ENCODE measurements around the gene ABTB1. TPM values are rescaled to one million over a fixed set of nuclear protein-coding genes. Genes with fewer than 3 reads are reported as not detected.

ABTB1 gene
- total RNA-seq, 1 donor from 2014 or later, result 56.6 TPM

- Histone ChIP-seq H3K27me3 (ENCODE audit: low read depth) (peaks cover 2% of the 10 kb centered on the region), H3K4me3 (no peak overlapping the region), H3K27ac (no peak overlapping the region), H3K9me3 (no peaks in the 10 kb centered on the region), H3K36me3 (no peaks in the 10 kb centered on the region), H3K4me1 (no peaks in the 10 kb centered on the region)
- intact Hi-C loops (cut with DNase I), result no loop called here
- no peak for TF ChIP-seq CTCF (IDR thresholded peaks at IDR 0.05)
- no peak for ATAC-seq
- DNase-seq, result no peak
These were observed 34.8 kb upstream of the ABTB1 start for GRCh38 chr3:127637971-127638370.

DNA sequence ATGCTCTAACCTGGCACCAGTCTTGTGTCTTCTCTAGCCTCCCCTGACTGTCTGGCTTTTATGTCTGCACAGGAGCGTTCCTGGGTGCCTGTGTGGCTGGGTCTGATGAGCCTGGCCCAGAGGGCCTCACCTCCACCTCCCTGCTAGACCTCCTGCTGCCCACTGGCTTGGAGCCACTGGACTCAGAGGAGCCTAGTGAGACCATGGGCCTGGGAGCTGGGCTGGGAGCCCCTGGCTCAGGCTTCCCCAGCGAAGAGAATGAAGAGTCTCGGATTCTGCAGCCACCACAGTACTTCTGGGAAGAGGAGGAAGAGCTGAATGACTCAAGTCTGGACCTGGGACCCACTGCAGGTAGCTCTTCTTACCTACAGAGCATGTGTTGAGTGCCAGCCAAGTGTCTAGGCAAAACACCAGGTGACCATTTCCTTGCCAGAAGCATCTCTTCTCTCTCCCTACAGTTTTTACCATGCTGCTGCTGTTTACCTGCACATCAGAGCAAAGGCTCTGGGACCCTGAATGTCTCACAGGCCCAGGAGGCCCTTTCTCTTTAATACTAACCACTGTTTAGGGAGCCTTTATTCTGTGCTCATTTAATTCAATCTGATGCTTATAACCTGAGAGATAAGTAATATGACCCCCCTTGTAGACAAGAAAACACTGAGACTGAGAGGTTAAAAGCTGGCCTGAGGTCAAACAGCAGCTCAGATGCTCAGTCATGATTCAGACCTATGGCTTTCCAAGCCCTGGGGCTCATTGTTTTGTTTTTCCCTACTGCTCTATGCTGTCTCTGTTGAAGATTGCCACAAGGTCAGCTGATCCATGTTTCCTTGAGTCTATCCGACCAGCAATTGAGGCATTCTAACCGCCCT, 33.3 kb upstream of the ABTB1 start:
- no peaks in the 10 kb centered on the region for H3K4me1 ChIP-seq
- H3K27me3 ChIP-seq (ENCODE audit: low read depth), result no peaks in the 10 kb centered on the region
- TF ChIP-seq CTCF (IDR thresholded peaks at IDR 0.05), result no peak
- no peak overlapping the region for H3K27ac ChIP-seq
- no peak overlapping the region for H3K4me3 ChIP-seq
- intact Hi-C loops (cut with DNase I), result no loop called here
- H3K36me3 ChIP-seq, result no peaks in the 10 kb centered on the region
- DNase-seq, result no peak
- no peaks in the 10 kb centered on the region for H3K9me3 ChIP-seq
- ATAC-seq, result no peak

GRCh38 chr3:127640042-127640355, 32.8 kb upstream of the ABTB1 start:
- DNase-seq, result no peak
- TF ChIP-seq CTCF (IDR thresholded peaks at IDR 0.05), result no peak

DNA sequence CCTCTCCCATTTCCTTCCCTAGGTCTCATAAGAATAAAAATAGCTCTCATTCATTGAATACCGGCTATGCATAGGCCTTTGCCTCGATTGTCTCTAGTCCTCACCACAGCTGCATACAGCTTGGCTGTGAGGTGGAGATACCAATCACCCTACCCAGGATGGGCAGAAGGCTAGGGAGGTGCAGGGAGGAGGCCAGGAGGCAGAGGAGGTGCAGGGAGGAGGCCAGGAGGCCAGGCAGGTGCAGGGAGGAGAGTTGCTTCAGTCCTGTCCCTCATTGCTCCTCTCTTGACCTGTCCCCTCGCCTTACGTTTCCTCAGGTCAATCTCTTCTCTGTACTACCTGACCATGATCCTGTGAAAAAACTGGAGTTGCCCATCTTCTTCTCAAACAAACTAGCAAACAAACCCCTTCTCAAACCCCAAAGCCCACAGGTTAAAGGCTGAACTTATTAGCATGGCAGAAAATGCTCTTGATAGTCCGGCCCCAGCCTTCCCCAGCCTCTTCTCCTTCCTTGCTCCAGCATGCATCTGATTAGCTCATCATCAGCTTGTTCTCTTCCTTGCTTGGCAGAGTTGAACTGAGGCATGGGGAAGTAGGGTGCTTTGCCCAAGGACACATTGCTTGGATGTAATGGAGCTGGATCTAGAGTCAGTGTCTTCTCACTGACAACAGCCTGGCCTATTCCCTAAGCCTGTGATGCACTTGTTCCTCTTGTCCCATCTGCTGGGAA, 27.9 kb upstream of the ABTB1 start:
- Histone ChIP-seq H3K4me3 (no peak overlapping the region), H3K36me3 (no peaks in the 10 kb centered on the region), H3K27ac (no peak overlapping the region), H3K4me1 (no peaks in the 10 kb centered on the region), H3K27me3 (ENCODE audit: low read depth) (no peaks in the 10 kb centered on the region), H3K9me3 (no peaks in the 10 kb centered on the region)
- TF ChIP-seq CTCF (IDR thresholded peaks at IDR 0.05), result no peak
- intact Hi-C loops (cut with DNase I), result no loop called here
- DNase-seq (no peak), ATAC-seq (no peak)

More at GRCh38 chr3:127640042-127640355, 32.8 kb upstream of the ABTB1 start:
- H3K27ac ChIP-seq, result no peak overlapping the region
- no peak overlapping the region for H3K4me3 ChIP-seq
- intact Hi-C loops (cut with DNase I), result no loop called here
- no peak for ATAC-seq
- no peaks in the 10 kb centered on the region for H3K27me3 ChIP-seq (ENCODE audit: low read depth)
- H3K9me3 ChIP-seq, result no peaks in the 10 kb centered on the region
- no peaks in the 10 kb centered on the region for H3K36me3 ChIP-seq
- no peaks in the 10 kb centered on the region for H3K4me1 ChIP-seq

DNA sequence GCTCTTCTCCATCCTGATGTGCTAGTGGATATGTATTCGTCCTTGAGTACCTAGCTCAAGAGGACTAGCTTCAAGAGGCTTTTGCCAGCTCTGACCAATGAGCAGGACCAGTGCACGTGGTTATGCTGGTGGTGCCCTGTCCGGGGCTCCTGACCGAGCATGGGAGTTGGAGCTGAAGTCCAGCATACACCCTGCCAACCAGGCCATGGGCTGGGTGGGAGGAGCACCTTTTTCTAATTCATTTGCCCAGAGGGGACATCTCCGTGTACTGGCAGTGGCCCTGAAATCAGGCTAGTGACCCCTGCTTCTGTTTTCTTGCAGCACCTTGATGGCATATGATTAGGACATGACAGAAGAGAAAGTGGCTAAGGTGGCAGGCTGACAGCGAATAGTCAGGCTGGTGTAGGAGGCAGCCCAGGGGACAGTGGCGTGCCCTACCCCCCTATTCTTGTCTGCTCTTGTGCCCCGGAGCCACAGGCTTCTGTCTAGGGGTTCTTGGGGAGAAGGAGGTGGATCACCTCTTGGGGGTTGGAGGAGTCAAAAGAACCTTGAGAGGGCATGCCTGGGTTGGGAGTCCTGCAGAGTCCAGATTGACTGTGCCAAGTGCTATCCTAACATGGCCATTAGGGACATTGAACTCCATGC, 27.3 kb upstream of the ABTB1 start:
- intact Hi-C loops (cut with DNase I), result no loop called here
- Histone ChIP-seq H3K4me1 (no peaks in the 10 kb centered on the region), H3K4me3 (no peak overlapping the region), H3K9me3 (no peaks in the 10 kb centered on the region), H3K27me3 (ENCODE audit: low read depth) (no peaks in the 10 kb centered on the region), H3K36me3 (no peaks in the 10 kb centered on the region), H3K27ac (no peak overlapping the region)
- ATAC-seq (no peak), DNase-seq (no peak)
- no peak for TF ChIP-seq CTCF (IDR thresholded peaks at IDR 0.05)
